Stomach (tissue), 4 donors: ENCODE data around the gene CRISPLD2.

Source experiments
- CTCF ChIP-seq, 7 experiments: fragments of 450-650 bp in 4 of 7; fragments of 200-600 bp in 3 of 7; sonication (generic) in 3 of 7; IDR thresholded peaks; one replicate each; pipeline ENCODE4 v1.5.1; 2016 to 2019; ENCODE audit warnings: antibody characterized with exemption in 7 of 7, control low read depth in 2 of 7, mild to moderate bottlenecking in 1 of 7
- POLR2A ChIP-seq, 4 donors: fragments of 450-650 bp; IDR thresholded peaks; one replicate each; pipeline ENCODE4 v1.6.1; 2016; ENCODE audit warnings: antibody characterized with exemption in 4 of 4, control low read depth in 2 of 4, mild to moderate bottlenecking in 1 of 4, moderate library complexity in 1 of 4

- TF ChIP-seq CTCF (IDR thresholded peaks at IDR 0.05): no peak
- no peak for TF ChIP-seq POLR2A (IDR thresholded peaks at IDR 0.05)
These were observed 33.8 kb upstream of the CRISPLD2 start for GRCh38 chr16:84785843-84786581.
